ENCODE measurements around the gene ACIN1. TPM values are rescaled to one million over a fixed set of nuclear protein-coding genes. Genes with fewer than 3 reads are reported as not detected.
"Not testable (repeated sequence)": the region's sequence is repeated elsewhere in the genome, so short reads cannot be mapped to it uniquely, and the experiment has no call there.

The ACIN1 gene
- total and polyA plus RNA-seq, 2 donors (not counting 1 experiment from before 2014, with no cell fraction given) = 75.1 to 94.0 TPM

GRCh38 chr14:23112359-23113178 lies 17.6 kb upstream of the ACIN1 start:
- Histone ChIP-seq H3K9me3 (ENCODE audit: control insufficient read depth, insufficient read depth, low read depth, low read length) (no peaks in the 10 kb centered on the region), H3K27ac (ENCODE audit: insufficient read depth, low read length) (peak overlapping the region; percentile 91), H3K36me3 (ENCODE audit: control insufficient read depth, insufficient read depth, low read length) (no peaks in the 10 kb centered on the region), H3K4me3 (replicated peaks in 1 of 4; ENCODE audit: control extremely low read depth in 1 of 4, insufficient read depth in 1 of 4, low read depth in 3 of 4, low read length in 4 of 4) (no peak overlapping the region), H3K27me3 (ENCODE audit: control insufficient read depth, insufficient read depth, low read length) (no peaks in the 10 kb centered on the region), H4K20me1 (ENCODE audit: control insufficient read depth, extremely low read depth, insufficient read depth, low read length) (no peaks in the 10 kb centered on the region), H3K79me2 (ENCODE audit: control insufficient read depth, insufficient read depth, low read length) (no peaks in the 10 kb centered on the region), H2AFZ (ENCODE audit: low read length) (no peak overlapping the region), H3K4me1 (ENCODE audit: control insufficient read depth, extremely low read depth, insufficient read depth, low read length) (peaks cover 28% of the 10 kb centered on the region), H3K4me2 (ENCODE audit: extremely low read depth, insufficient read depth, low read length) (no peak overlapping the region), H3K9ac (ENCODE audit: insufficient read depth, low read length) (no peak overlapping the region)
- peak in 1 of 2 donors; percentile 21 for DNase-seq (ENCODE audit: low read depth in 2 of 2)
- no peak for TF ChIP-seq CTCF (conservative IDR thresholded peaks at IDR 0.05 in 1 of 2, IDR thresholded peaks at IDR 0.05 in 1 of 2; ENCODE audit: low read depth in 1 of 2, low read length in 2 of 2)
- no peak for TF ChIP-seq EZH2 (IDR thresholded peaks at IDR 0.05; ENCODE audit: low read length, missing control alignments)

- Histone ChIP-seq H3K36me3 (ENCODE audit: control insufficient read depth, insufficient read depth, low read length) (no peaks in the 10 kb centered on the region), H3K4me2 (ENCODE audit: extremely low read depth, insufficient read depth, low read length) (no peak overlapping the region), H3K9ac (ENCODE audit: insufficient read depth, low read length) (no peak overlapping the region), H3K27me3 (ENCODE audit: control insufficient read depth, insufficient read depth, low read length) (no peaks in the 10 kb centered on the region), H3K4me1 (ENCODE audit: control insufficient read depth, extremely low read depth, insufficient read depth, low read length) (peaks cover 28% of the 10 kb centered on the region), H4K20me1 (ENCODE audit: control insufficient read depth, extremely low read depth, insufficient read depth, low read length) (no peaks in the 10 kb centered on the region), H3K9me3 (ENCODE audit: control insufficient read depth, insufficient read depth, low read depth, low read length) (no peaks in the 10 kb centered on the region), H3K79me2 (ENCODE audit: control insufficient read depth, insufficient read depth, low read length) (no peaks in the 10 kb centered on the region), H2AFZ (ENCODE audit: low read length) (no peak overlapping the region), H3K4me3 (replicated peaks in 1 of 4; ENCODE audit: control extremely low read depth in 1 of 4, insufficient read depth in 1 of 4, low read depth in 3 of 4, low read length in 4 of 4) (no peak overlapping the region), H3K27ac (ENCODE audit: insufficient read depth, low read length) (no peak overlapping the region)
- no peak for TF ChIP-seq EZH2 (IDR thresholded peaks at IDR 0.05; ENCODE audit: low read length, missing control alignments)
- no peak for TF ChIP-seq CTCF (conservative IDR thresholded peaks at IDR 0.05 in 1 of 2, IDR thresholded peaks at IDR 0.05 in 1 of 2; ENCODE audit: low read depth in 1 of 2, low read length in 2 of 2)
- DNase-seq (ENCODE audit: low read depth in 2 of 2) = no peak
Measured at GRCh38 chr14:23110579-23111365, 15.8 kb upstream of the ACIN1 start.

GRCh38 chr14:23109769-23110168 lies 14.8 kb upstream of the ACIN1 start:
- DNase-seq (ENCODE audit: low read depth in 2 of 2) = no peak
- no peak overlapping the region for H3K27ac ChIP-seq (ENCODE audit: insufficient read depth, low read length)
- H3K4me1 ChIP-seq (ENCODE audit: control insufficient read depth, extremely low read depth, insufficient read depth, low read length) = peaks cover 22% of the 10 kb centered on the region
- H4K20me1 ChIP-seq (ENCODE audit: control insufficient read depth, extremely low read depth, insufficient read depth, low read length) = no peaks in the 10 kb centered on the region
- H3K27me3 ChIP-seq (ENCODE audit: control insufficient read depth, insufficient read depth, low read length) = no peaks in the 10 kb centered on the region
- H3K4me3 ChIP-seq (replicated peaks in 1 of 4; ENCODE audit: control extremely low read depth in 1 of 4, insufficient read depth in 1 of 4, low read depth in 3 of 4, low read length in 4 of 4) = no peak overlapping the region
- H3K4me2 ChIP-seq (ENCODE audit: extremely low read depth, insufficient read depth, low read length) = no peak overlapping the region
- no peaks in the 10 kb centered on the region for H3K9me3 ChIP-seq (ENCODE audit: control insufficient read depth, insufficient read depth, low read depth, low read length)
- no peaks in the 10 kb centered on the region for H3K79me2 ChIP-seq (ENCODE audit: control insufficient read depth, insufficient read depth, low read length)
- H3K9ac ChIP-seq (ENCODE audit: insufficient read depth, low read length) = no peak overlapping the region
- no peaks in the 10 kb centered on the region for H3K36me3 ChIP-seq (ENCODE audit: control insufficient read depth, insufficient read depth, low read length)
- TF ChIP-seq CTCF (conservative IDR thresholded peaks at IDR 0.05 in 1 of 2, IDR thresholded peaks at IDR 0.05 in 1 of 2; ENCODE audit: low read depth in 1 of 2, low read length in 2 of 2) = no peak
- TF ChIP-seq EZH2 (IDR thresholded peaks at IDR 0.05; ENCODE audit: low read length, missing control alignments) = no peak
- no peak overlapping the region for H2AFZ ChIP-seq (ENCODE audit: low read length)

- not testable (repeated sequence) for H2AFZ ChIP-seq (ENCODE audit: low read length); H3K9ac ChIP-seq (ENCODE audit: insufficient read depth, low read length); DNase-seq (ENCODE audit: low read depth in 2 of 2); H3K79me2 ChIP-seq (ENCODE audit: control insufficient read depth, insufficient read depth, low read length); H3K4me2 ChIP-seq (ENCODE audit: extremely low read depth, insufficient read depth, low read length); H3K4me3 ChIP-seq (replicated peaks in 1 of 4; ENCODE audit: control extremely low read depth in 1 of 4, insufficient read depth in 1 of 4, low read depth in 3 of 4, low read length in 4 of 4); H3K27me3 ChIP-seq (ENCODE audit: control insufficient read depth, insufficient read depth, low read length); H3K9me3 ChIP-seq (ENCODE audit: control insufficient read depth, insufficient read depth, low read depth, low read length); H3K36me3 ChIP-seq (ENCODE audit: control insufficient read depth, insufficient read depth, low read length); H3K4me1 ChIP-seq (ENCODE audit: control insufficient read depth, extremely low read depth, insufficient read depth, low read length); H4K20me1 ChIP-seq (ENCODE audit: control insufficient read depth, extremely low read depth, insufficient read depth, low read length); H3K27ac ChIP-seq (ENCODE audit: insufficient read depth, low read length)
Measured at GRCh38 chr14:23108169-23108568, 13.2 kb upstream of the ACIN1 start.

Data from fibroblast of lung (primary cell).